DND-41 (cell line): ENCODE measurements around the gene HPCAL1.

Experiments used
- ATAC-seq: fragments of 200-7000 bp; cut with Tn5 transposase; 3 replicates; pipeline ENCODE4 v1.9.1; 2021; ENCODE audit warnings: low read depth; ENCODE audit not compliant: insufficient read depth
- DNase-seq: peaks from one replicate; pipeline ENCODE4 v3.0.0-alpha.2; 2020
- H2AFZ ChIP-seq: 2 replicates; pipeline ENCODE4 v1.6.0; 2012; ENCODE audit warnings: low read depth, low read length
- H3K27ac ChIP-seq: 2 replicates; pipeline ENCODE4 v1.5.1; 2012; ENCODE audit warnings: low read length, inconsistent platforms
- H3K27me3 ChIP-seq: fragments of 200-600 bp; sonication (generic); 2 replicates; pipeline ENCODE4 v1.6.0; 2012; ENCODE audit warnings: low read length, mild to moderate bottlenecking, inconsistent platforms; ENCODE audit not compliant: insufficient read depth, poor library complexity
- H3K36me3 ChIP-seq: 2 replicates; pipeline ENCODE4 v1.5.1; 2012; ENCODE audit warnings: low read length, inconsistent platforms; ENCODE audit not compliant: insufficient read depth
- H3K4me1 ChIP-seq: 2 replicates; pipeline ENCODE4 v1.5.1; 2012; ENCODE audit warnings: mild to moderate bottlenecking, low read length; ENCODE audit not compliant: insufficient read depth
- H3K4me2 ChIP-seq: 2 replicates; pipeline ENCODE4 v1.6.0; 2012; ENCODE audit warnings: mild to moderate bottlenecking, moderate library complexity, low read length, inconsistent platforms; ENCODE audit not compliant: insufficient read depth
- H3K4me3 ChIP-seq, 2 experiments: fragments of 200-600 bp in 1 of 2; shearing (Covaris generic) in 1 of 2; 2 replicates each; pipeline ENCODE4 v1.5.1; 2012 to 2016; ENCODE audit warnings: inconsistent platforms in 2 of 2, low read length in 2 of 2, mild to moderate bottlenecking in 2 of 2, low read depth in 1 of 2, moderate library complexity in 1 of 2
- H3K79me2 ChIP-seq: 2 replicates; pipeline ENCODE4 v1.6.0; 2012; ENCODE audit warnings: low read length, inconsistent platforms; ENCODE audit not compliant: insufficient read depth
- H3K9ac ChIP-seq: 2 replicates; pipeline ENCODE4 v1.6.0; 2012; ENCODE audit warnings: low read depth, mild to moderate bottlenecking, inconsistent platforms, low read length, moderate library complexity
- H3K9me3 ChIP-seq: 2 replicates; pipeline ENCODE4 v1.5.1; 2012; ENCODE audit warnings: low read length, moderate library complexity, mild to moderate bottlenecking, inconsistent platforms; ENCODE audit not compliant: insufficient read depth, severe bottlenecking
- H4K20me1 ChIP-seq: 2 replicates; pipeline ENCODE4 v1.6.0; 2012; ENCODE audit warnings: low read length; ENCODE audit not compliant: insufficient read depth
- EZH2 ChIP-seq: IDR thresholded peaks from 3 replicates; pipeline ENCODE4 v1.6.1; 2012; ENCODE audit warnings: borderline replicate concordance, low read depth, mild to moderate bottlenecking, moderate library complexity, low read length, inconsistent platforms; ENCODE audit not compliant: severe bottlenecking
- TF ChIP-seq, protein P1 (sequence below): IDR thresholded peaks from 2 replicates; pipeline ENCODE4 v1.5.1; 2012; ENCODE audit warnings: borderline replicate concordance, low read length, moderate library complexity, mild to moderate bottlenecking; ENCODE audit not compliant: poor library complexity, severe bottlenecking; ENCODE audit errors: extremely low read depth

HPCAL1 gene

DNA sequence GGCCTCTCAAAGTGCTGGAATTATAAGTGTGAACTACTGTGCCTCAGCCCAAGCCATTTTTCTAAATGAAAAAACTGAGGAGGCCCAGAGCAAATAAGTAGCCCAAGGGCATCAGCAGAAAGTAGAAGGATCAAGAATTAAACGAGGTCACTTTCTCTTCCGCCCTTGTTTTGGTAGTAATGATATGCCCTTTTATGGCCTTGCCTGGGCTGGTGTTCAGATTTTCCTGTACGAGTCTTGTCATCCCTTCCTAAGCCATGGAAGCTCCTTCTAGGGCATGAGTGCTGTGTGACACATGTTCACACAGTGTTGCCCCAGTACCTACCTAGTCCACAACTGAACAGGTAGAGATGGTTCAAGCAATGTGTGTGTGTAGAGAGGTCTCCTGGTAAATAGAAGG, 6.6 kb downstream of the HPCAL1 start:
- Histone ChIP-seq H3K27ac (no peak overlapping the region), H3K36me3 (no peaks in the 10 kb centered on the region), H2AFZ (no peak overlapping the region), H3K4me1 (peaks cover 19% of the 10 kb centered on the region), H3K9me3 (no peaks in the 10 kb centered on the region), H4K20me1 (peaks cover 61% of the 10 kb centered on the region), H3K9ac (no peak overlapping the region), H3K4me3 (no peak overlapping the region), H3K4me2 (no peak overlapping the region), H3K27me3 (peaks cover 9% of the 10 kb centered on the region), H3K79me2 (no peaks in the 10 kb centered on the region)
- TF ChIP-seq, protein P1, sequence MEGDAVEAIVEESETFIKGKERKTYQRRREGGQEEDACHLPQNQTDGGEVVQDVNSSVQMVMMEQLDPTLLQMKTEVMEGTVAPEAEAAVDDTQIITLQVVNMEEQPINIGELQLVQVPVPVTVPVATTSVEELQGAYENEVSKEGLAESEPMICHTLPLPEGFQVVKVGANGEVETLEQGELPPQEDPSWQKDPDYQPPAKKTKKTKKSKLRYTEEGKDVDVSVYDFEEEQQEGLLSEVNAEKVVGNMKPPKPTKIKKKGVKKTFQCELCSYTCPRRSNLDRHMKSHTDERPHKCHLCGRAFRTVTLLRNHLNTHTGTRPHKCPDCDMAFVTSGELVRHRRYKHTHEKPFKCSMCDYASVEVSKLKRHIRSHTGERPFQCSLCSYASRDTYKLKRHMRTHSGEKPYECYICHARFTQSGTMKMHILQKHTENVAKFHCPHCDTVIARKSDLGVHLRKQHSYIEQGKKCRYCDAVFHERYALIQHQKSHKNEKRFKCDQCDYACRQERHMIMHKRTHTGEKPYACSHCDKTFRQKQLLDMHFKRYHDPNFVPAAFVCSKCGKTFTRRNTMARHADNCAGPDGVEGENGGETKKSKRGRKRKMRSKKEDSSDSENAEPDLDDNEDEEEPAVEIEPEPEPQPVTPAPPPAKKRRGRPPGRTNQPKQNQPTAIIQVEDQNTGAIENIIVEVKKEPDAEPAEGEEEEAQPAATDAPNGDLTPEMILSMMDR: no peak
- no peak for TF ChIP-seq EZH2
- ATAC-seq: no peak
- DNase-seq: no peak

DNA sequence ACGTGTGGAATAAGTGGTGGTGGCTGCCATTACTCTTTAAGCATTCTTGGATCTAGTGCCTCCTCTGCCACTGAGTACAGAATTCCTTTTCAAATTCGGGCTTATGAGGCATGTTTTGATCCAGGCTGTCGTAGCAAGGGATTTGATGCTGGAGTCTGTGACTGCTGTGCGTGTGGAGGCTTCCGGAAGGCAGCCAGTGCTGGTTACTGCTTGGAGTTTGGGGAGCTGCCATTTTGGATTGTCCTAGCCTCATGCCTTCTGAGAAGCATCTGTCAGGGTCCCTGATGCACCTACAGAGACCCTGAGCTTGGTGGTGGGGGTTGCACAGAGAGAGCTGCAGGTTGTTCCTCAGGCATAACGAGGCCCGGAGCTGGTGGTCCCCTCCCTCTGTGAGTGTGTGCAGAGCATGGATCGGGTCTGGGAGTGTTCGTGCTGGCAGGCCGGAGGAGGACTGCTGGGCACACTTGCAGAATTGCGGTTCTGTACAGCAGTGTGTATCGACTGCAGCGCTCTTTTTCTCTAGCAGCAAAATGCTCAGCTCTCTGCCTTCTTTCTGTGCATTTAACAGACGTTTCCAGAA, 7.7 kb downstream of the HPCAL1 start:
- no peak for ATAC-seq
- Histone ChIP-seq H3K79me2 (no peaks in the 10 kb centered on the region), H4K20me1 (peaks cover 55% of the 10 kb centered on the region)

DNA sequence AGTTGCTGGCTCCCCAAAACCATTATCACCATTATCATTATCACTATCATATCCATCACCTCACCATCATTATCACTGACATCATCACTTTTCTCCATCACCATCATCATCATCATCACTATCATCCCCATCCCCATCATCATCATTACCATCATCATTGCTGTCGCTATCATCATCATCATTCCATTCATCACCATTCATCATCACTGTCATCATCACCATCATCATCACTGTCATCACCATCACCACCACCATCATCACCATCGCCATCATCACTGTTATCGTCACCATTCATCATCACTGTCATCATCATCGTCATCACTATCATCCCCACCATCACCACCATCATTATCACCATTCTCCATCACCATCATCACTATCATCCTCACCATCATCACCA, 9.0 kb downstream of the HPCAL1 start:
- Histone ChIP-seq H3K9me3 (no peaks in the 10 kb centered on the region), H3K4me1 (no peaks in the 10 kb centered on the region), H3K27me3 (peaks cover 3% of the 10 kb centered on the region), H3K4me3 (no peak overlapping the region), H3K4me2 (no peak overlapping the region), H4K20me1 (peaks cover 42% of the 10 kb centered on the region), H2AFZ (no peak overlapping the region), H3K79me2 (no peaks in the 10 kb centered on the region), H3K9ac (no peak overlapping the region), H3K27ac (no peak overlapping the region), H3K36me3 (no peaks in the 10 kb centered on the region)
- DNase-seq (no peak), ATAC-seq (no peak)
- TF ChIP-seq, protein P1: no peak
- no peak for TF ChIP-seq EZH2

More for the DNA sequence above, 7.7 kb downstream of the HPCAL1 start:
- H3K36me3 ChIP-seq: no peaks in the 10 kb centered on the region
- H3K27me3 ChIP-seq: peaks cover 3% of the 10 kb centered on the region
- H3K4me3 ChIP-seq: no peak overlapping the region
- H3K9ac ChIP-seq: no peak overlapping the region
- DNase-seq: no peak
- H3K27ac ChIP-seq: no peak overlapping the region
- no peaks in the 10 kb centered on the region for H3K9me3 ChIP-seq
- no peak overlapping the region for H2AFZ ChIP-seq
- TF ChIP-seq EZH2: no peak
- TF ChIP-seq, protein P1: no peak
- no peak overlapping the region for H3K4me2 ChIP-seq
- H3K4me1 ChIP-seq: peaks cover 7% of the 10 kb centered on the region

DNA sequence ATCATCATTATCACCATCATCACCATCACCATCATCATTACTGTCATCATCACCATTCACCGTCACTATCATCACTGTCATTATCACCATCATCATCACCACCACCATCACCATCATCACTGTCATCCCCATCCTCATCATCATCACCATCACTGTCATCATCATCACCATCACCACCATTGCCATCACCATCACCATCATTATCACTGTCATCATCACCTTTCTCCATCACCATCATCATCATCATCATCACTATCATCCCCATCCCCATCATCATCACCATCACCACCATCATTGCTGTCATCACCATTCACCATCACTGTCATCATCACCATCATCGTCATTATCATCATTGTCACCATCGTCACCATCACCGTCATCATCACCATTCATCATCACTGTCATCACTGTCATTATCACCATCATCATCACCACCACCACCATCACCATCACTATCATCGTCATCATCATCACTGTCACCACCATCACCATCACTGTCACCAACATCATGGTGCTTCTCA, 9.8 kb downstream of the HPCAL1 start:
- Histone ChIP-seq H3K4me3 (no peak overlapping the region), H3K4me1 (no peaks in the 10 kb centered on the region), H3K9me3 (no peaks in the 10 kb centered on the region), H3K27me3 (no peaks in the 10 kb centered on the region), H3K36me3 (no peaks in the 10 kb centered on the region), H3K27ac (no peak overlapping the region), H2AFZ (no peak overlapping the region), H4K20me1 (peaks cover 35% of the 10 kb centered on the region), H3K79me2 (no peaks in the 10 kb centered on the region), H3K9ac (no peak overlapping the region), H3K4me2 (no peak overlapping the region)
- TF ChIP-seq, protein P1: no peak
- no peak for TF ChIP-seq EZH2
- ATAC-seq (no peak), DNase-seq (no peak)
